GM18499 (cell line): ENCODE measurements around the gene GALNT18.
"Not testable (repeated sequence)": the region's sequence is repeated elsewhere in the genome, so short reads cannot be mapped to it uniquely, and the experiment has no call there.

ENCODE experiments used
- ATAC-seq: cut with Tn5 transposase; IDR thresholded peaks from one replicate; pipeline ENCODE4 v1.9.1; 2021; ENCODE audit warnings: moderate number of reproducible peaks; ENCODE audit not compliant: insufficient read depth, unreplicated experiment

Gene GALNT18

GRCh38 chr11:11476971-11477645 is 144.7 kb downstream of the GALNT18 start:
- no peak for ATAC-seq

GRCh38 chr11:11476499-11476898 is 145.3 kb downstream of the GALNT18 start:
- no peak for ATAC-seq

GRCh38 chr11:11472106-11472505 is 149.7 kb downstream of the GALNT18 start:
- no peak for ATAC-seq

DNA sequence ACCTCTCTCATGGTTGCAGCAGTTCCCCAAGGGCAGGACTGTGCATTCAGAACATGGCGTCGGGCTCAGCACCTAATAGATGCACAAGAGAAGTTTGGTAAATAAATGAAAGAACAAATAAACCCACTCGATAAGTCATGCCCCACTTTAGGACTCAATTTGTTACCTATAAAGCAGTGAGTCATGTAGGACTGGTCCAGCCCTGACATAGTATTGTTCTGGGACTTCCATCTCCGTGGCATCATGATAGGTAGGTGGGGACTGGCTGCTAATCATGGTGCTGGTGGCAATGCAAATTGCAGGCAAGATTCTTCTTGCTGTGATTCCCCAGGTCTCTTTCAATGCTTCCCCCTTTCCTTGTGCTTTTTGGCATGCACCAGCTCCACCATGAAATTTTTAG is 150.6 kb downstream of the GALNT18 start:
- no peak for ATAC-seq

- no peak for ATAC-seq
Measured at GRCh38 chr11:11468954-11469353, 152.9 kb downstream of the GALNT18 start.

GRCh38 chr11:11467312-11467711 is 154.5 kb downstream of the GALNT18 start:
- no peak for ATAC-seq

DNA sequence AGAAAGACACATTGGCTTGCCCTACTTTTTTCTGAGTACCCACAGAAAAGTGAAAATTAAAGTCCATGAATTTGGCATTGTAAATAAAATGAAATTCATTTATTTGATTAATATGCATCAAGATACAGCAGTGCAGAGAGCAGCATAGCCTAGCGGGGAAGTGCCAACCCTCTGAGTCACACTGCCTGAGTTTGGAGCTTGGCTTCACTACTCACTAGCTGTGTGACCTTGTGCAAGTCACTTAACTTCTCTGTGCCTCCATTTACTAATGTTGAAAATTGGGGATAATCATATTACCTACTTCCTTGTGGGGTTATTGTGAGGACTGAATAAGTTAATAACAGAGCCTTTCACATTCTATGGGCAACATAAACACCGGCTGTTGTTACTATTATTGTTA is 157.2 kb downstream of the GALNT18 start:
- ATAC-seq = no peak

- ATAC-seq = no peak
Measured at GRCh38 chr11:11463405-11463804, 158.4 kb downstream of the GALNT18 start.

DNA sequence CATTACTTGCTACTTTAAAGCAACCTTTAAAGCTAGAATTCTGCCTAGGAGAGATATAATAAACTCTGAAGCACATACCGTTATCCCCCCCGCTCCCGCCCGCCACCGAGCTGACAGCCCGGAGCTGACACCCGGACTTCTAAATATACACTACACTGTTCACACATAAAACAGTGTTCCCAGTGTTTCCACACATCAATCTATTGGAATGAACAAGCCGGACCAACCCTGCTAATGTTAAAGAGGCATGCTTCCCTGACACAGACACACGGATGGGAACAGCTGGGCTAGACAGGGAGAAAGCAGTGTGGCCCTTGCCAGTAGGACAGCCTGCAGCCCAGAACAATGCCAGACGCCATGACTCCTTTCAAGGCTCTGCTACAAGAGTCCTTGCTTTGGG is 160.3 kb downstream of the GALNT18 start:
- no peak for ATAC-seq

DNA sequence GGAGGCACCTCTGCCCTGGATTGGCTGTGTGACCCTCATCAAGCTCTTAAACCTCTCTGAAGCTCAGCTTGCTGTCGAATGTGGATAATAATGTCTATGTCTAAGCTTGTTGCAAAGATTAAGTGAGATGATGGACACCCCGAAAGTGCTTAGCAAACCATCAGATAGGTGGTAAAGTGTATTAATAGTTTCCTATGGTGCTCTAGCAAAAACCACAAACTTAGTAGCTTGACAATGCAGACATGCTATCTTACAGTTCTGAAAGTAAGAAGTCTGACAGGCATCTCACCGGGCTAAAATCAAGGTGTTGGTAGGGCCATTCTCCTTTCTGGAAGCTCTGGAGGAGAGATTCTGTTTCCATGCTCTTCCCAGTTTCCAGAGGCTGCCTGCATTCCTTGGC is 162.2 kb downstream of the GALNT18 start:
- no peak for ATAC-seq

DNA sequence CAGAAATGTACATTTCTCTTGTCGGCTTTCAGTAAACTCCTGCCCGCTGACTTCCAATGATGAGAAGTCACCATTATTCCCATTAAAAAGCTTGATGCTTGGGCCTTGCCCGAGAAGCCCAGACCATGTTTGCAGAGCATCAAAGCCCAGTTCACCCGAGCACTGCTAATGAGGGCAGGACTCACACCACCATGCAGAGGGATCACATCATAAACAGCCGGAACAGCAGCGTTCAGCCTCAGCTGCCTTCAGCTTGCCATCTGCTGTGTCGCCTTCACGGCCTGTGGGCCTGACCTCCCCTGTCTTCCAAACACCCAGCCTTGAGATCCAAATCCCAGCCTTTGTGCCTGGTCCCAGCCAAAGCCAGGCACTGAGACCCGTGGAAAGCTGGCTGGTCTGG is 163.3 kb downstream of the GALNT18 start:
- no peak for ATAC-seq

DNA sequence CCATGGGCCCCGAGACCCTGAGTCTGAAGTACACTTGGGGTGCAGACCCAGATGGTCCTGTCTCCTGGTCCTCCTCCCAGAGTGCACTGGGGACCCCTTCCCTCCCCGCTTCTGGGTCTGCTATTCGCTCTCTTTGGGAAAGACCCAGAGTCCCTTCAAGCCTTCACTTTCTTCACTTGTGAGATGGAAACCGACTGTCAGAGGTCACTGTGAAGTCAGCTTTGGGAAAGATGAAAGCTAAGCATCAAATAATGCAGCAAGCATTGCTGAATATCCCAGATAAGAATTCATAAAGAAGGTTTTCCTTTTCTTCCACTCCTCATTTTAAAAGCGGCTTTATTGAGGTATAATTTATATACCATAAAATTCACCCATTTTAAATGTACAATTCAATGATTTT is 163.8 kb downstream of the GALNT18 start:
- ATAC-seq = no peak

- ATAC-seq = no peak
Measured at GRCh38 chr11:11456866-11457265, 164.9 kb downstream of the GALNT18 start.

GRCh38 chr11:11454671-11455223 is 167.1 kb downstream of the GALNT18 start:
- ATAC-seq = no peak

DNA sequence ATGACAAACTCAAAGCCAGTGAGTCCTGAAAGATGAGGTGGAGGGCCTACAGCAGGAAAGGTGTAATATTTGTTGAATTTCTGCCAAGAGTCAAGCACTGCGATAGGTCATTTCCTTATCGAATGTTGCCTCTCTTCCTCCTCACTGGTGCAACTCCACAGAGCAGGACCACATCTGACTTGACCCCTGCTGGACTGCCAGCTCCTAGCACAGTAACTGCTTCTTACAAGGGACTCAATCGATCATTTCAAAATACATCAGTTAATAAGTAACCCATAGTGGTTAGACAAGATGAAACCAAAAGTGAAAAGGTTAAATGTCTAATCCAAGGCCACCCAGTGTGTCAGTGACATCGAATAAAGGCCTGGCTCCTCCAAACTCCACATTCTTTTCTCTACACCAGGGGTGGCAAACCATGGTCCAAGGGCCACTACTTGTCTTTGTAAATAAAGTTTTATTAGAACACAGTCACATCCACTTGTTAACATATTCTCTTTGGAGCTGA is 170.3 kb downstream of the GALNT18 start:
- peak; percentile 59 for ATAC-seq

- ATAC-seq = no peak
Measured at GRCh38 chr11:11450744-11451362, 171.0 kb downstream of the GALNT18 start.

DNA sequence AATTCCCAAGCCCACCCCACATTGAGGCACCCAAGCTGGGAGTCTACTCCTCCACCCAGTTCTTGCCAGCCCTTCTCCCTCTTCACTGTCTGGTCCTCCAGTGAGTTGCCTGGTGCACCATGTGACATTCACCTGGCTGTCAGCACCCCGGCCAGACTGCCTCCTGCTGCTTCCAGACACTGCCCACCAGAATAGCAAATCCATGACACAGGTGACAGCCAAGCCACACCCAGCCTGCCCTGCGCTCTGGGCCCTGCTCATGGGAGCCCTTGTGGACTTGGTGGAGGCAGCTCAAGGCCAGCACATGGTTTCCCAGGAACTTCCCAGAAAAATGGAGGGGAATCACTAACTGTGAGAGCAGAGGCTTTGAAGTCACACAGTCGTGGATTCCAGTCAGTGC is 172.5 kb downstream of the GALNT18 start:
- no peak for ATAC-seq

GRCh38 chr11:11448626-11449025 is 173.2 kb downstream of the GALNT18 start:
- no peak for ATAC-seq

- not testable (repeated sequence) for ATAC-seq
Measured at GRCh38 chr11:11447601-11448000, 174.2 kb downstream of the GALNT18 start.

- no peak for ATAC-seq
Measured at GRCh38 chr11:11446967-11447366, 174.8 kb downstream of the GALNT18 start.

DNA sequence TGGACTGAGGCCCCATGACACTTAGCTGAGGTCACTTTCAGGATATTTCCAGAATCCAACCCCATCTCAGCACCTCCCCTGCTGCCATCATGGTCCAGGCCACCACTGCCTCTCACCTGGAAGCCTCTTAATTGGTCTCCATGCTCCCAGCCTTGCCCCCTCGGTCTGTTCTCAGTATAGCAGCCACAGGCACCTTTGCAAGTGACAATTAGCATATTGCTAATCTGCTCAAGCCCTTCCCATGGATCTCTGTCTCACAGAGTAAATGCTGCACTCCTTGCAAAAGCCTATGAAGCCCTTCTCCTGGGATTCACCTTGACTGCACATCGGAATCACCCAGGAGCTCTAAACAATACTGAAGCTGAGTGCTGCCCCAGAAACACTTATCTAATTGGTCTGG is 175.2 kb downstream of the GALNT18 start:
- ATAC-seq = no peak
